Common myeloid progenitor, CD34-positive (primary cell): ENCODE results near the gene C9orf78. TPM values are rescaled to one million over a fixed set of nuclear protein-coding genes. Genes with fewer than 3 reads are reported as not detected.

Source experiments
- CTCF ChIA-PET: fragments of 350-600 bp; sonication (Branson Sonifier 250); formaldehyde crosslinking; loops from one replicate; lab custom pipeline; 2021; ENCODE audit warnings: antibody characterized with exemption; lab: Charles Lee
- POLR2A ChIA-PET: fragments of 350-600 bp; sonication (Branson Sonifier 250); formaldehyde crosslinking; loops from one replicate; lab custom pipeline; 2021; ENCODE audit warnings: antibody characterized with exemption; lab: Charles Lee
- DNase-seq, 3 donors: peaks; one replicate each; pipeline versions ENCODE4 v3.0.0 to v3.0.0-alpha.2; 2013
- H3K27ac ChIP-seq, 2 experiments: 1 replicate in 1 of 2; 2 replicates in 1 of 2; pipeline ENCODE4 v1.7.0; 2013; ENCODE audit warnings: inconsistent platforms in 2 of 2, low read length in 2 of 2, mild to moderate bottlenecking in 2 of 2, low read depth in 1 of 2, moderate library complexity in 1 of 2; ENCODE audit not compliant: severe bottlenecking in 2 of 2, insufficient read depth in 1 of 2, poor library complexity in 1 of 2
- H3K27me3 ChIP-seq, 5 experiments: replicated peaks in 2 of 5; 1 replicate in 3 of 5; 2 replicates in 2 of 5; pipeline versions ENCODE4 v1.6.1 to v1.7.0; 2013; ENCODE audit warnings: low read length in 4 of 5, mild to moderate bottlenecking in 2 of 5, moderate library complexity in 2 of 5, inconsistent platforms in 1 of 5; ENCODE audit not compliant: insufficient read depth in 5 of 5, control insufficient read depth in 4 of 5
- H3K36me3 ChIP-seq, 4 experiments: 1 replicate in 2 of 4; 2 replicates in 2 of 4; pipeline versions ENCODE4 v1.6.1 to v1.7.0; 2013; ENCODE audit warnings: low read length in 3 of 4, control low read depth in 1 of 4, mild to moderate bottlenecking in 1 of 4; ENCODE audit not compliant: control insufficient read depth in 4 of 4, insufficient read depth in 4 of 4
- H3K4me1 ChIP-seq, 4 experiments: 1 replicate in 3 of 4; 2 replicates in 1 of 4; pipeline versions ENCODE4 v1.6.1 to v1.7.1; 2013; ENCODE audit warnings: low read length in 3 of 4, mild to moderate bottlenecking in 3 of 4, control low read depth in 1 of 4, inconsistent platforms in 1 of 4, moderate library complexity in 1 of 4; ENCODE audit not compliant: control insufficient read depth in 4 of 4, insufficient read depth in 4 of 4; ENCODE audit errors: control extremely low read depth in 1 of 4
- H3K4me3 ChIP-seq, 7 experiments: 1 replicate in 4 of 7; 2 replicates in 3 of 7; pipeline versions ENCODE4 v1.5.1 to v1.7.0; 2013; ENCODE audit warnings: mild to moderate bottlenecking in 7 of 7, low read length in 6 of 7, moderate library complexity in 6 of 7, inconsistent platforms in 2 of 7, low read depth in 2 of 7, control low read depth in 1 of 7; ENCODE audit not compliant: insufficient read depth in 4 of 7, control insufficient read depth in 1 of 7; ENCODE audit errors: extremely low read depth in 1 of 7
- H3K9me3 ChIP-seq, 5 experiments: 1 replicate in 4 of 5; 2 replicates in 1 of 5; pipeline versions ENCODE4 v1.6.1 to v1.7.1; 2013; ENCODE audit warnings: low read length in 4 of 5, mild to moderate bottlenecking in 2 of 5, inconsistent platforms in 1 of 5, low read depth in 1 of 5, moderate library complexity in 1 of 5; ENCODE audit not compliant: control insufficient read depth in 4 of 5, insufficient read depth in 2 of 5; ENCODE audit errors: control extremely low read depth in 1 of 5
- WGBS: methylation state at CpG from one replicate; pipeline ENCODE4 v1.1.5; 2013; ENCODE audit not compliant: insufficient coverage; 5-methylcytosine and 5-hydroxymethylcytosine counted together
- polyA plus RNA-seq: library from polyadenylated mRNA; unstranded; fragments of 120-200 nt; gene quantifications from one replicate; pipeline ENCODE4 v1.2.1, GENCODE V29; 2013

C9orf78 gene
- 88.1 TPM for polyA plus RNA-seq

DNA sequence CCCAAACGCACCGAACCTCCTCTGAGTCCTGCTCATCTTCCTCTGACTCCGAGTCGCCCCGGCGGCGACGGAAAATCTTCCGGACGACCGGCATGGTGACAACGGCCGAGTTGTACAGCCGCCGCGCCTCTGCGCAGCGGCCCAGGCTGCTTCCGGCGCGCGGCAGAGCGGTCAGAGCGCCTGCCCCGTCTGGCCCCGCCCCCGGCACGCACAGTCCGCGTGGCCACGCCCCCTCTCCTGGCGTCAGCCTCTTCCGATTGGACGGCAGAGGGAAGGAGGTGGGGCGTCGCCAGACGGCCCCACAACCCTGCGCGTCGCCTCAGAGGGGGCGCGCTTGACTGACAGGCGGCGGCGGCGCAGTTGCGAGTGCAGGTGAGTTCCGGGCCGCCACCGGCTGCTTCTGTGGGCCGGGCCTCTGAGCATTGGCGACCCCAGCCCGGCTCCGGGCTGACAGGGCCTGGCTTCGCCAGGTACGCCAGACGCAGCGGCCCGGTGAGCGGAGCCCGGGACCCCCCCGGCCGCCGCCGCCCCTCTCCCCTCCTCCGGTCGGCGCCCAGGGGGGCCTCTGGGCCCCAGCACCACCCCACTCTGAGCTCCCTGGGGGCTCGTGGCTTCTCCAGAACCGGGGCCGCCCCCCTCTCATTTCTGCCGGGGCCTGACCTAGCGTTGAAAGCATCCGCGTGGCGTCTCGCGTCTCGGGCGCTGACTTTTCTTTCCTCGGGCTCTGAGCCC lies at the start of gene C9orf78, which contains the start of gene USP20:
C9orf78 (minus strand) TSS at position 148 of the 732 bp plus-strand sequence; CDS start at position 94, 54 bp downstream.
USP20 (plus strand) TSS at position 331 of the 732 bp plus-strand sequence. CDS start 17,098 bp downstream, outside the sequence.
- H3K27me3 ChIP-seq = no peaks in the 10 kb centered on the region
- H3K36me3 ChIP-seq = peaks cover 7 to 44% (median 27%) of the 10 kb centered on the region in 4 experiments
- peak within 1 kb of the TSS; percentile 74 to 100 (median 92) for H3K4me3 ChIP-seq
- peaks cover 6 to 54% (median 44%) of the 10 kb centered on the region in 4 experiments for H3K4me1 ChIP-seq
- ChIA-PET CTCF (interaction anchor here (1.4 to 1.6 kb wide), 2 partner anchors 43 to 50 kb away, joined by 4 read pairs; no protein-coding TSS in a partner anchor), POLR2A (interaction anchor here (0.6 to 2.3 kb wide), 7 partner anchors 11 to 839 kb away, joined by 3 to 10 read pairs (median 4); partner anchors contain the start of genes FNBP1 and TOR1A)
- peak; percentile 94 to 97 (median 97) for DNase-seq
- H3K27ac ChIP-seq = peak within 1 kb of the TSS; percentile 77 to 91
- WGBS = 0% methylated on average over 49 of the region's 81 CpGs
- H3K9me3 ChIP-seq = no peaks in the 10 kb centered on the region

- Histone ChIP-seq H3K27me3 (no peaks in the 10 kb centered on the region), H3K27ac (peak overlapping the region; percentile 59 to 88), H3K9me3 (no peaks in the 10 kb centered on the region), H3K4me3 (peak overlapping the region; percentile 38 to 85 (median 71)), H3K4me1 (peaks cover 27 to 72% (median 58%) of the 10 kb centered on the region in 4 experiments), H3K36me3 (peaks cover 3 to 38% (median 10%) of the 10 kb centered on the region in 4 experiments)
- whole genome bisulfite sequencing = under 1% methylated on average over 19 of the region's 24 CpGs
- CTCF ChIA-PET = interaction anchor here (0.7 to 3.2 kb wide), 26 partner anchors 10 to 222 kb away, joined by 3 to 22 read pairs (median 4); partner anchors contain the start of gene GPR107
- peak; percentile 92 to 96 (median 96) for DNase-seq
- POLR2A ChIA-PET = interaction anchor here (0.8 to 1.7 kb wide), 7 partner anchors 21 to 169 kb away, joined by 3 to 6 read pairs (median 4); partner anchors contain the start of gene GPR107
Observed at GRCh38 chr9:129884220-129885017, 49.3 kb upstream of the C9orf78 start.

GRCh38 chr9:129881547-129882324 lies 46.7 kb upstream of the C9orf78 start:
- no peak for DNase-seq
- POLR2A ChIA-PET = no interaction called here
- Histone ChIP-seq H3K36me3 (peaks cover 11 to 55% (median 13%) of the 10 kb centered on the region in 4 experiments), H3K27me3 (no peaks in the 10 kb centered on the region), H3K4me3 (no peak overlapping the region), H3K27ac (peak overlapping the region in 1 of 2 experiments; percentile 32), H3K9me3 (no peaks in the 10 kb centered on the region), H3K4me1 (peaks cover 13 to 47% (median 36%) of the 10 kb centered on the region in 4 experiments)
- CTCF ChIA-PET = interaction anchor here (1.8 to 2.3 kb wide), 2 partner anchors 17 to 18 kb away, joined by 7 to 10 read pairs; no protein-coding TSS in a partner anchor
- WGBS = 93% methylated on average over 12 of the region's 19 CpGs

DNA sequence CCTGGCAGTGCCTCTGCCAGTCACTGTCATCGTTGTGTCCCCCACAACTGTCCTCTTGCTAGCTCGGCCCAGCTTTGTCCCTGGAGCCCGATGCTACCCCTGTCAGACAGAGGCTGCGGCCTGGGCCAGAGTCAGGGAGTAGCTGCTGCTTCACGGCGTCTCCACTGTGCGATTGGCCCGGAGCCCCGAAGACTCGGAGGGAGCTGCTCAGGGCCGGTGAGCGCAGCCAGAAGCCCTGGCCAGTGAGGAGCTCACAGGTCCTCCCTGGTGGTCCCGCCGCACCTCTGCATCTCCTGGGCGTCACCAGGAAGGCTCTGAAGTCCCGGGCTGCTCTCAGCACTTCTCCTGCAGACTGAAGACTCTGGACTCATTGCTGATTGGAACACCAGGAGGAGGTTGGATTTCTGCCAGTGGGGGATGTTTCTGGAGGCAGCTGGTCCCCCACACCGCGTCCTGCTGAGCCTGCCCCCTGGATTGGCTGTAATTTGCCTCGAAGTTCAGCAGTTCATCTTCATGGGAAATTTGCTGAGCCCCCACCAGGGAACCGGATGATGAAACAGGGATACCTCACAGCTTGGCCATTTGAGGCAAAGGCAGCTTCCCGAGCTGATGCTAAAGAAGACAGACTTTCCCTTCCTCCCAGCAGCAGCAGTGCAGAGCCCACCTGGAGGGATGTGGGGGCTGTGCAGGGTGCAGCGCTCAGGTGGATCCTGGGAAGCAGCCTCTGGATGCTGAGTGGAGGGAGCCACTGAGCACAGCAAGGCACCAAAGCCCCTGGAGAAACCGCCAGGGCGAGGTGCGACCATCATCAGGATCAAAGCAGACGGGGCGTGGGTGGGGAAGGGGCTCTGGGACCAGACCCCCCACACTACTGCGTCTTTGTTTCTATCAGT lies 45.8 kb upstream of the C9orf78 start:
- no peaks in the 10 kb centered on the region for H3K9me3 ChIP-seq
- DNase-seq = no peak
- CTCF ChIA-PET = interaction anchor here (0.6 kb wide), 1 partner anchor 49 kb away, joined by 4 read pairs; no protein-coding TSS in a partner anchor
- no peak overlapping the region for H3K4me3 ChIP-seq
- H3K27ac ChIP-seq = no peak overlapping the region
- H3K27me3 ChIP-seq = no peaks in the 10 kb centered on the region
- H3K4me1 ChIP-seq = peaks cover 7 to 39% (median 28%) of the 10 kb centered on the region in 4 experiments
- 95% methylated on average over 27 of the region's 28 CpGs for WGBS
- POLR2A ChIA-PET = no interaction called here
- peaks cover 11 to 61% (median 17%) of the 10 kb centered on the region in 4 experiments for H3K36me3 ChIP-seq

GRCh38 chr9:129879991-129880653 lies 45.0 kb upstream of the C9orf78 start:
- DNase-seq = no peak
- Histone ChIP-seq H3K4me1 (peaks cover 7 to 31% (median 21%) of the 10 kb centered on the region in 4 experiments), H3K36me3 (peaks cover 18 to 69% (median 24%) of the 10 kb centered on the region in 4 experiments), H3K27me3 (no peaks in the 10 kb centered on the region), H3K4me3 (peak overlapping the region in 1 of 7 experiments; percentile 50), H3K9me3 (no peaks in the 10 kb centered on the region), H3K27ac (no peak overlapping the region)
- ChIA-PET POLR2A (interaction anchor here (1.0 to 1.9 kb wide), 2 partner anchors 10 to 17 kb away, joined by 3 to 16 read pairs; no protein-coding TSS in a partner anchor), CTCF (interaction anchor here (1.5 to 2.4 kb wide), 2 partner anchors 17 to 58 kb away, joined by 4 to 17 read pairs; no protein-coding TSS in a partner anchor)
- 95% methylated on average over 29 of the region's 31 CpGs for WGBS
